Pancreas (tissue), 10 donors: ENCODE measurements around the gene AMDHD2. TPM values are rescaled to one million over a fixed set of nuclear protein-coding genes. Genes with fewer than 3 reads are reported as not detected.
"Not testable (repeated sequence)": the region's sequence is repeated elsewhere in the genome, so short reads cannot be mapped to it uniquely, and the experiment has no call there.

Experiments used
- ATAC-seq, 4 donors: fragments of 200-7000 bp; cut with Tn5 transposase; one replicate each; pipeline versions ENCODE4 v1.8.0 to v1.9.1; 2020; ENCODE audit warnings: mild to moderate bottlenecking in 4 of 4, moderate library complexity in 4 of 4
- DNase-seq, 6 donors: peaks; one replicate each; pipeline ENCODE4 v3.0.0-alpha.2; 2020
- FAIRE-seq: peaks from 2 replicates; lab custom pipeline; 2012; peaks lifted over from hg19 to GRCh38; lab: Jason Lieb, UNC
- H3K27ac ChIP-seq, 4 donors: fragments of 200-600 bp; sonication (generic); 1 replicate in 3 of 4; 2 replicates in 1 of 4; pipeline versions ENCODE4 v1.5.0 to v1.8.0; 2020
- H3K27me3 ChIP-seq, 4 donors: fragments of 200-600 bp; one replicate each; pipeline ENCODE4 v1.8.0; 2021
- H3K36me3 ChIP-seq, 3 donors: fragments of 200-600 bp; sonication (generic) in 1 of 3; one replicate each; pipeline versions ENCODE4 v1.5.0 to v1.8.0; 2020 to 2021
- H3K4me1 ChIP-seq, 3 donors: fragments of 200-600 bp; one replicate each; pipeline ENCODE4 v1.8.0; 2021
- H3K4me3 ChIP-seq, 4 donors: fragments of 200-600 bp; sonication (generic) in 2 of 4; one replicate each; pipeline versions ENCODE4 v1.5.0 to v1.8.0; 2020 to 2021
- H3K9me3 ChIP-seq, 4 donors: fragments of 200-600 bp; one replicate each; pipeline ENCODE4 v1.8.0; 2021
- CTCF ChIP-seq, 4 donors: fragments of 200-600 bp; sonication (generic) in 3 of 4; IDR thresholded peaks; one replicate each; pipeline versions ENCODE4 v1.5.0 to v1.8.0; 2021; ENCODE audit warnings: antibody characterized with exemption in 4 of 4
- WGBS, 2 donors: extraction: QIAGEN DNeasy Blood & Tissue Kit; methylation state at CpG; one replicate each; pipeline ENCODE4 v1.1.7; 2013; 5-methylcytosine and 5-hydroxymethylcytosine counted together
- intact Hi-C, 3 donors: fragments of 100-400 bp; cut with DNase I; formaldehyde crosslinking; loops; one replicate each; pipeline versions ENCODE4 v1.11.1 to v1.14.2; 2022
- polyA plus RNA-seq, 2 donors: library from polyadenylated mRNA; stranded (reverse); fragments of 200-250 nt; gene quantifications; one replicate each; pipeline ENCODE4 v1.2.3, GENCODE V29; 2013
- total RNA-seq, 6 donors: library from RNA; stranded (reverse); fragmentation: NEBNext Ultra II Directional in 4 of 6; extraction: Animal tissue kit (Norgen Biotek cat#: 25700) in 4 of 6; gene quantifications; one replicate each; pipeline versions ENCODE4 v1.2.1 to v1.2.4, GENCODE V29; 2021 to 2023
- donor health status: healthy with polysubstance abuse.
- donor health status: DM: no; HTN: no; CAD: no; lungs with moderate emphysema.
- donor health status: DM: no; HTN: no; CAD: no.
- donor health status: control.
- donor health status: control.
- donor health status: Bipolar disorder and iron deficiency.
- donor health status: DM: yes; HTN: yes; CAD: no.
- donor health status: DM: no; HTN: no; CAD: no.
- donor health status: DM: no; HTN: no; CAD: no.
- donor health status: DM: yes; HTN: yes; CAD: no.

AMDHD2 gene
- total and polyA plus RNA-seq, 8 donors: 8.0 to 36.3 (median 12.7) TPM

GRCh38 chr16:2477327-2477726, 42.8 kb upstream of the AMDHD2 start:
- no peaks in the 10 kb centered on the region for H3K27me3 ChIP-seq
- H3K4me3 ChIP-seq: no peak overlapping the region
- no peak for FAIRE-seq
- peaks cover 26 to 47% (median 43%) of the 10 kb centered on the region in 3 donors for H3K4me1 ChIP-seq
- intact Hi-C loops: no loop called here
- peak overlapping the region; percentile 74 to 85 (median 78) for H3K27ac ChIP-seq
- 60 to 69% methylated on average over 3 of the region's 3 CpGs for WGBS, 2 donors
- ATAC-seq: no peak
- DNase-seq: no peak
- TF ChIP-seq CTCF (IDR thresholded peaks at IDR 0.05): no peak
- H3K36me3 ChIP-seq: no peaks in the 10 kb centered on the region
- no peaks in the 10 kb centered on the region for H3K9me3 ChIP-seq

GRCh38 chr16:2478279-2478678, 41.9 kb upstream of the AMDHD2 start:
- peaks cover 34 to 49% (median 45%) of the 10 kb centered on the region in 3 donors for H3K4me1 ChIP-seq
- H3K27ac ChIP-seq: peak overlapping the region in 2 of 4 donors; percentile 1 to 74
- DNase-seq: no peak
- no peaks in the 10 kb centered on the region for H3K27me3 ChIP-seq
- H3K4me3 ChIP-seq: no peak overlapping the region
- H3K9me3 ChIP-seq: no peaks in the 10 kb centered on the region
- WGBS, 2 donors: 51 to 52% methylated on average over 8 of the region's 8 CpGs
- TF ChIP-seq CTCF (IDR thresholded peaks at IDR 0.05): no peak
- no peak for FAIRE-seq
- intact Hi-C loops: no loop called here
- no peaks in the 10 kb centered on the region for H3K36me3 ChIP-seq
- ATAC-seq: no peak

GRCh38 chr16:2479996-2480395, 40.2 kb upstream of the AMDHD2 start:
- intact Hi-C loops, H3K36me3 ChIP-seq, H3K4me3 ChIP-seq, FAIRE-seq, ATAC-seq, DNase-seq, H3K27me3 ChIP-seq, H3K9me3 ChIP-seq: not testable (repeated sequence)
- WGBS, 2 donors: 90 to 92% methylated on average over 10 of the region's 10 CpGs
- Histone ChIP-seq H3K27ac (peak overlapping the region in 3 of 4 donors; percentile 54 to 77 (median 72)), H3K4me1 (peaks cover 34 to 54% (median 45%) of the 10 kb centered on the region in 3 donors)

- no peaks in the 10 kb centered on the region for H3K9me3 ChIP-seq
- peaks cover 34 to 51% (median 42%) of the 10 kb centered on the region in 3 donors for H3K4me1 ChIP-seq
- peak overlapping the region; percentile 54 to 77 (median 73) for H3K27ac ChIP-seq
- no peak overlapping the region for H3K4me3 ChIP-seq
- TF ChIP-seq CTCF (IDR thresholded peaks at IDR 0.05): no peak
- DNase-seq (peak; percentile 84 to 95 (median 89)), FAIRE-seq (no peak), ATAC-seq (peak; percentile 77 to 84 (median 80))
- H3K36me3 ChIP-seq: no peaks in the 10 kb centered on the region
- intact Hi-C loops: no loop called here
- WGBS, 2 donors: 24 to 35% methylated on average over 12 of the region's 12 CpGs
- H3K27me3 ChIP-seq: no peaks in the 10 kb centered on the region
These were observed 39.2 kb upstream of the AMDHD2 start for GRCh38 chr16:2480948-2481347.

- H3K36me3 ChIP-seq: no peaks in the 10 kb centered on the region
- no peaks in the 10 kb centered on the region for H3K27me3 ChIP-seq
- peak overlapping the region; percentile 54 to 77 (median 73) for H3K27ac ChIP-seq
- no peak for TF ChIP-seq CTCF (IDR thresholded peaks at IDR 0.05)
- intact Hi-C loops: no loop called here
- ATAC-seq: peak; percentile 5 to 18 (median 10)
- FAIRE-seq: no peak
- H3K4me3 ChIP-seq: no peak overlapping the region
- WGBS, 2 donors: 27 to 33% methylated on average over 7 of the region's 7 CpGs
- peaks cover 32 to 44% (median 35%) of the 10 kb centered on the region in 3 donors for H3K4me1 ChIP-seq
- H3K9me3 ChIP-seq: no peaks in the 10 kb centered on the region
- DNase-seq: peak in 2 of 6 donors; percentile 49 to 64
These were observed 38.5 kb upstream of the AMDHD2 start for GRCh38 chr16:2481676-2482075.
